ENCODE data around the gene TTL.

Gene TTL

DNA sequence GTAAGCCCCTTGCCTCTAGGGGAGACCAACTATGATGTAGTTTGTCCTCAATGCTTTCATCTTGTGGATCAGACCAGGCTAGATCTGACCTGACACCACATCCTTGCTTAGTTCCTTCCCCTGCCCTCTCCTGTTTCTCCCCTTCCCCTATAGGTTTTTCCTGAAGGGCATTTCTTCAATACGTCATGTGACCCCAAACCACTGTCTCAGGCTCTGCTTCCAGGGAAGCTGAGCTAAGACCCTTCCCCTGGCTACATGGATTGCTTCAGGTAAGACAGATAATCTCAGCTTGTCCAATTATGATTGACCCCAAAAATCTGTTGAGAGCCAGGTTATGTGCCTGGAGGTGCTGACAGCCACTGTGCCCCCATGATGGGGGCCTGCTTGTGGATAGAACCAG is 22.6 kb upstream of the TTL start:
- ATAC-seq (ENCODE audit: insufficient read depth, low read depth): no peak

DNA sequence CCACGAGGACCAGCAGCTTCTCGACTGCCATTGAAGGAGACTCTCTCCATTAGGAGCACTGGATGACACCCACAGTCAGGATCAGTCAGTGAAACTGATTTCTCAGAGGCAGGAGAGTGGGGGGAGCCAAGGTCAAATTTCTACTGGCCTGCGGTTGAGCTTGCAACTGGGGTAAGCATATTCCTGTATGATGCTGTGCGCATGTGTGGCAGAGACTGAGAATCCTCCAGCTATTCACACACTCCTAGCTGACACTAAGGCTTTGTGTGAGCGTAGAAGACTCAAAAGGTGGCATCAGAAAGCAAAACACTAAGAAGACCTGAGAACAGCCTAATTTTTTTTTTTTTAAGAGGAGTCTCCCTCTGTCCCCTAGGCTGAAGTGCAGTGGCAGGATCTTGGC is 19.8 kb upstream of the TTL start:
- H3K36me3 ChIP-seq (ENCODE audit: insufficient read depth, low read length): no peaks in the 10 kb centered on the region
- DNase-seq (no peak), ATAC-seq (ENCODE audit: insufficient read depth, low read depth) (no peak)
- H3K4me1 ChIP-seq (ENCODE audit: insufficient read depth, low read length): no peaks in the 10 kb centered on the region
- no peak for TF ChIP-seq EZH2 (IDR thresholded peaks at IDR 0.05; ENCODE audit: borderline replicate concordance, low read depth, low read length, severe bottlenecking)
- TF ChIP-seq, protein P1, sequence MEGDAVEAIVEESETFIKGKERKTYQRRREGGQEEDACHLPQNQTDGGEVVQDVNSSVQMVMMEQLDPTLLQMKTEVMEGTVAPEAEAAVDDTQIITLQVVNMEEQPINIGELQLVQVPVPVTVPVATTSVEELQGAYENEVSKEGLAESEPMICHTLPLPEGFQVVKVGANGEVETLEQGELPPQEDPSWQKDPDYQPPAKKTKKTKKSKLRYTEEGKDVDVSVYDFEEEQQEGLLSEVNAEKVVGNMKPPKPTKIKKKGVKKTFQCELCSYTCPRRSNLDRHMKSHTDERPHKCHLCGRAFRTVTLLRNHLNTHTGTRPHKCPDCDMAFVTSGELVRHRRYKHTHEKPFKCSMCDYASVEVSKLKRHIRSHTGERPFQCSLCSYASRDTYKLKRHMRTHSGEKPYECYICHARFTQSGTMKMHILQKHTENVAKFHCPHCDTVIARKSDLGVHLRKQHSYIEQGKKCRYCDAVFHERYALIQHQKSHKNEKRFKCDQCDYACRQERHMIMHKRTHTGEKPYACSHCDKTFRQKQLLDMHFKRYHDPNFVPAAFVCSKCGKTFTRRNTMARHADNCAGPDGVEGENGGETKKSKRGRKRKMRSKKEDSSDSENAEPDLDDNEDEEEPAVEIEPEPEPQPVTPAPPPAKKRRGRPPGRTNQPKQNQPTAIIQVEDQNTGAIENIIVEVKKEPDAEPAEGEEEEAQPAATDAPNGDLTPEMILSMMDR (IDR thresholded peaks at IDR 0.05; ENCODE audit: borderline replicate concordance, extremely low read depth, low read length, poor library complexity, severe bottlenecking): no peak
- H3K4me3 ChIP-seq (ENCODE audit: low read depth in 1 of 2, low read length in 2 of 2): no peak overlapping the region
- no peak overlapping the region for H3K27ac ChIP-seq (ENCODE audit: low read length)
- H3K4me2 ChIP-seq (ENCODE audit: insufficient read depth, low read length): no peak overlapping the region
- no peak overlapping the region for H3K9ac ChIP-seq (ENCODE audit: low read depth, low read length)
- no peaks in the 10 kb centered on the region for H3K27me3 ChIP-seq (ENCODE audit: insufficient read depth, low read length, poor library complexity)
- H2AFZ ChIP-seq (ENCODE audit: low read depth, low read length): no peak overlapping the region
- no peaks in the 10 kb centered on the region for H3K79me2 ChIP-seq (ENCODE audit: insufficient read depth, low read length)
- no peaks in the 10 kb centered on the region for H4K20me1 ChIP-seq (ENCODE audit: insufficient read depth, low read length)
- no peaks in the 10 kb centered on the region for H3K9me3 ChIP-seq (ENCODE audit: insufficient read depth, low read length, severe bottlenecking)

More for the DNA sequence above, 22.6 kb upstream of the TTL start:
- Histone ChIP-seq H2AFZ (ENCODE audit: low read depth, low read length) (no peak overlapping the region), H3K9ac (ENCODE audit: low read depth, low read length) (no peak overlapping the region), H3K27me3 (ENCODE audit: insufficient read depth, low read length, poor library complexity) (no peaks in the 10 kb centered on the region), H3K27ac (ENCODE audit: low read length) (no peak overlapping the region), H4K20me1 (ENCODE audit: insufficient read depth, low read length) (no peaks in the 10 kb centered on the region), H3K79me2 (ENCODE audit: insufficient read depth, low read length) (no peaks in the 10 kb centered on the region), H3K9me3 (ENCODE audit: insufficient read depth, low read length, severe bottlenecking) (no peaks in the 10 kb centered on the region), H3K36me3 (ENCODE audit: insufficient read depth, low read length) (no peaks in the 10 kb centered on the region), H3K4me2 (ENCODE audit: insufficient read depth, low read length) (no peak overlapping the region), H3K4me1 (ENCODE audit: insufficient read depth, low read length) (no peaks in the 10 kb centered on the region), H3K4me3 (ENCODE audit: low read depth in 1 of 2, low read length in 2 of 2) (no peak overlapping the region)
- no peak for DNase-seq
- TF ChIP-seq, protein P1 (IDR thresholded peaks at IDR 0.05; ENCODE audit: borderline replicate concordance, extremely low read depth, low read length, poor library complexity, severe bottlenecking): no peak
- TF ChIP-seq EZH2 (IDR thresholded peaks at IDR 0.05; ENCODE audit: borderline replicate concordance, low read depth, low read length, severe bottlenecking): no peak

DNA sequence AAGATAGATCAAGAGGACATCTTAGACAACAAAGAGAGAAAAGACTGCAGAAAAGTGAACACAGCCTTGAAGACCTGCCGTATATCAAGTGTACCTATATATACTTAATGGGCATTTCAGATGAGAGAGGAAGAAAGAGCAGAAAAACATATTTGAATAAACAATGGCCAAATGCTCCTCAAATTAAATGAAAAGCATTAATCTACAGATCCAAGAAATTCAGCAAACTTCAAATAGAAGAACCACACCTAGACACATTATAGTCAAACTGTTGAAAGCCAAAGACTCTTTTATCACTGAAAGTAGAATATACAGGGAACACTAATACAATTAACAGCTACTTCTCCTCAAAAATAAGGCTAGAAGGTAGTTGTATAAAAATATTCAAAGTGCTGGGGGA is 18.7 kb upstream of the TTL start:
- Histone ChIP-seq H3K4me1 (ENCODE audit: insufficient read depth, low read length) (no peaks in the 10 kb centered on the region), H3K36me3 (ENCODE audit: insufficient read depth, low read length) (no peaks in the 10 kb centered on the region), H3K27me3 (ENCODE audit: insufficient read depth, low read length, poor library complexity) (no peaks in the 10 kb centered on the region), H2AFZ (ENCODE audit: low read depth, low read length) (no peak overlapping the region), H4K20me1 (ENCODE audit: insufficient read depth, low read length) (no peaks in the 10 kb centered on the region), H3K4me2 (ENCODE audit: insufficient read depth, low read length) (no peak overlapping the region), H3K27ac (ENCODE audit: low read length) (no peak overlapping the region), H3K79me2 (ENCODE audit: insufficient read depth, low read length) (no peaks in the 10 kb centered on the region), H3K9ac (ENCODE audit: low read depth, low read length) (no peak overlapping the region), H3K4me3 (ENCODE audit: low read depth in 1 of 2, low read length in 2 of 2) (no peak overlapping the region), H3K9me3 (ENCODE audit: insufficient read depth, low read length, severe bottlenecking) (no peaks in the 10 kb centered on the region)
- DNase-seq (no peak), ATAC-seq (ENCODE audit: insufficient read depth, low read depth) (no peak)
- TF ChIP-seq, protein P1 (IDR thresholded peaks at IDR 0.05; ENCODE audit: borderline replicate concordance, extremely low read depth, low read length, poor library complexity, severe bottlenecking): no peak
- no peak for TF ChIP-seq EZH2 (IDR thresholded peaks at IDR 0.05; ENCODE audit: borderline replicate concordance, low read depth, low read length, severe bottlenecking)

DNA sequence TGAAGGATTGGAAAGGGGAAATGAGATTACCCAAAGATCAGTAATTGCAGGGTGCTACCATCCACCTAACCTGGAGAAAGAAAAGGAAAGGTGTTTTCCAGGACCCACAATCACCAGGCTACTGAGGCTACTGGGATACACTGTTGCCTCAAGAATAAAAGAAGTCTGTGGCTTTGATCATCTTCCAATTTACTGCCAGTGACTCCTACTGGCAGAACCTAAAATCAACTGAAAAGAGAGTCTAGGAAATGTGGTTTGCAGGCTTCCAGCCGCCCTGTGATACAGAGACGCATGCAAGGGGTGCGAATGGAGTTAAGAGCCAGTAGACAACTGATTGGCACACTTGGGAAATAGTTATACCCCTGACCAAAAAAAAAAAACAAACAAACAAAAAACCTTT is 16.6 kb upstream of the TTL start:
- Histone ChIP-seq H3K79me2 (ENCODE audit: insufficient read depth, low read length) (no peaks in the 10 kb centered on the region), H3K4me2 (ENCODE audit: insufficient read depth, low read length) (no peak overlapping the region), H3K4me3 (ENCODE audit: low read depth in 1 of 2, low read length in 2 of 2) (no peak overlapping the region), H3K9me3 (ENCODE audit: insufficient read depth, low read length, severe bottlenecking) (no peaks in the 10 kb centered on the region), H4K20me1 (ENCODE audit: insufficient read depth, low read length) (no peaks in the 10 kb centered on the region), H3K4me1 (ENCODE audit: insufficient read depth, low read length) (no peaks in the 10 kb centered on the region), H3K36me3 (ENCODE audit: insufficient read depth, low read length) (no peaks in the 10 kb centered on the region), H3K27me3 (ENCODE audit: insufficient read depth, low read length, poor library complexity) (no peaks in the 10 kb centered on the region), H3K9ac (ENCODE audit: low read depth, low read length) (no peak overlapping the region), H3K27ac (ENCODE audit: low read length) (no peak overlapping the region), H2AFZ (ENCODE audit: low read depth, low read length) (no peak overlapping the region)
- ATAC-seq (ENCODE audit: insufficient read depth, low read depth) (0 out of 3 replicates have a peak, but pooled peaks have one; percentile 35), DNase-seq (no peak)
- TF ChIP-seq EZH2 (IDR thresholded peaks at IDR 0.05; ENCODE audit: borderline replicate concordance, low read depth, low read length, severe bottlenecking): no peak
- TF ChIP-seq, protein P1 (IDR thresholded peaks at IDR 0.05; ENCODE audit: borderline replicate concordance, extremely low read depth, low read length, poor library complexity, severe bottlenecking): peak; percentile 32
